ENCODE results near the gene NHSL1.

NHSL1 gene

DNA sequence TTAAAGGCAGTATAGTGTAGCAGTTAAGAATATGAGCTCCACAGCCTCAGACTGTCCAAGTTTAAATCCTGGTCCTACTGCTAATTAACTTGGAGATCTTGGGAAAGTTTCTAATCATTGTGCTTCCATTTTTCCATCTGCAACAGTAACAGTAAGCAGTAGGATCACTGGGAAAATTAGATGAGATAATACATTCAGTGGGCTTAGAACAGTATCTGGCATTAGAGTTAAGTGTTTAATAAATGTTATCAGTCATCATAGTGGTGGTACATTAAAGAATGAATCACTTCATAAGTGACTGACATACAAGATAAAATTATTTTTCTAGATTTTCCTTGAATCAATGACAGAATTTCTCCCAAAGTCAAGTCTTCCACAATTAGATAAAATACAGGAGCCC is 5.0 kb downstream of the NHSL1 start:
- no peak for DNase-seq

DNA sequence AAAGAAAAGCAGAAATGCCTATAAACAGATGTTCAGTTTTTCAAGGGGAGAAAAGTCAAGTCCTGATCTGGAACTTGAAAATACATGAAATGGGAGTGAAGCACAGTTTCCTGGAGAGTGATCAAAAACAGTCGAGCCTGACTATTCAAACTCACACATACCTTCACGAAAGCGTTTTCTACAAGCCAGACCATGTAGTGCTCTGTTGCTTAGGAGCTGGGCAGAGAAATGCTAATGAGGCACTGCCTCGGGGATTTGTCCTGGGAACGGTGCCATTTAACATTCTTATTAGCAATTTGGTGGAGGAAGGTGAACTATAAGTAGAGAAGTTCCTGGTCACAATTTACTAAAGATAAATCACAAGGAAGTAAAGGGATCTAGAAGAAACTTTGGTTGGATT is 5.9 kb downstream of the NHSL1 start:
- DNase-seq: no peak

DNA sequence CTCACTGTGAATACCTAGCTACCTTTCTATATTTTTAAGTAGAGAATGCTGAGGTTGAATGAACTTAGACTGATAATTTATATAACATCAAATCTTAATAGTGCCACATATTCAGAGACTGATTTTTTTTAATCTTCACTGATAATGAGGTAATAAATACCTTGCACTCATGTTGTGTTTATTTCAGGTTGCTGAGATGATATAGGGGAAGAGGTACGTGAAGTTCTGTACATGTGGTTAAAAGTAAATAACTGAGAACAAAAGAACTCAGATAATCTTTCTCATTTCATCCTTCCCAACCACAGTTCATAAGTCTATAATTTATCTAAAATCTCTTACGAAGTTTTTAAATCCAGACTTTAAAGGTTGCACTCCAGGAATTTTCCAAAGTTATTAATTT is 6.4 kb downstream of the NHSL1 start:
- no peak for DNase-seq

DNA sequence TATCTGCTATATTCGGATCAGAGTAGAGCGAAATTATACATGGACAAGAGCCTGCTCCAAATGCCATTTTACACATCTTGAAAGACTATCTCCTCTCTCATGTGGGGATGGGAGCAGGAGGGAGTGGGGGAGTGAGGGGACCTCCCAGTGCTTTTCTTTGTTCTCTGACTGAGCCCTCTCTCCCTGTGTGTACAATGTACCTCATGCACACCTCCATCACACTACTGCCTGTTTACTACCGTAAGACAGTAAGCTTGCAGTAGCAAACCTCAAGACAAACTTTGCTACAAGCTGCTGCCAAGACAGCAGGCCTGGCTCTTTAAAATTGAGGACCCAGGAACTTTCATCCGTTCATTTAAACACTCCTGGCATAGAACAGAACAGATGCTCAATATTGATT is 7.2 kb downstream of the NHSL1 start:
- no peak for DNase-seq

DNA sequence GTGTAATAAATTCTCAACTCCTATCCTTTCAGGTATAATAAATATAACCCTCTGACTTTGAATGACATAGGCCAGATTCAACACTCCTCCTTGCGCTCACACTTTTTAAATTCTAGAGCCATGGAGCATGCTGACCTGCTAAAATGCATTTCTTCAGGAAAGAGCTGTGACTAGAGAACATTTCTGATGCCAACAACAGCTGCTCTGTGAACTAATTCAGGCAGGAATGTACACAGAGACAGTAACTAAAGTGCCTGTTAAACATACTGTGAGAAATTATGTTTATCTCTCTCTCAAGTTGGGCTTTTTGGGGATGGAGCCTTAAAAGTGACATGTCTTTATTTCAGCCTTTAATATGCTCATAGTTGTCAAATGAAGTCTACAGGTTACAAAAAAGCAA is 8.3 kb downstream of the NHSL1 start:
- DNase-seq: no peak

DNA sequence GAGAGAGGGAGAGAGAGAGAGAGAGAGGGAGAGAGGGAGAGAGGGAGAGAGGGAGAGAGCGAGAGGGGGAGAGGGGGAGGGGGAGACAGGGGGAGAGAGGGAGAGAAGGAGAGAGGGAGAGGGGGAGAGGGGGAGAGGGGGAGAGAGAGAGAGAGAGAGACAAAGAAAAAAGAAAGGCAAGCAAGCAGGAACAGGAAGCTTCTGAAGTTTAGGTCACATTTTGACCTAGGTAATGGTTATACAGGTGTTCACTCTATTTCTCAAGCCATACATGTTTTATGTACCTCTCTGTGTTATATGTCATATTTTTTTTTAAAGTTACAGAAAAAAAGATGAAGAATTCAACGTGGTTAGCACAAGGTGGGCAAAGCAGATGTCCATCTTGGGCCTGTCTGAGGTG is 9.4 kb downstream of the NHSL1 start:
- DNase-seq: no peak

DNA sequence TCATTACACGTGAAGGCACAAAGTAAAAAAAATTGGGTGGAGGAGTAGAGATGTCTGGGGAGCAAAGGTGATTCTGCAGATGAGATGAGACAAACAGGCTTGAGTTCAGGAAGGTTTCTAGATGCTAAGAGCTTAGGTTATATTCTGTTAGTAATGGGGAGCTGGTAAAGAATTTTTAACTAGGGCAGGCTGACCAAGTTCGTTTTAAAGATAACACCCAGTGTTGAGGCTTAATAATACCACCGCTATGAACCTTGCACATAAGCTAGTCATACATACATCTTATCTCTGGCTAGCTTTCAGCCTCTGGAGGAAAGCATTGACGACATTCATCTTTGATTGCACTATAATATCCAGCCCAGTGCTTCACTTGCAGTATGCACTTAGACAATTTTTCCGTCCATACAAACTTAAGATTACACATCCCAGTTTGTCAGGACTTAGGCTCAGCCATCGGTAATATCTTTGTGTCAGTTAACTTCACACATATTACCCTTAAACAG is 12.1 kb downstream of the NHSL1 start:
- no peak for DNase-seq

DNA sequence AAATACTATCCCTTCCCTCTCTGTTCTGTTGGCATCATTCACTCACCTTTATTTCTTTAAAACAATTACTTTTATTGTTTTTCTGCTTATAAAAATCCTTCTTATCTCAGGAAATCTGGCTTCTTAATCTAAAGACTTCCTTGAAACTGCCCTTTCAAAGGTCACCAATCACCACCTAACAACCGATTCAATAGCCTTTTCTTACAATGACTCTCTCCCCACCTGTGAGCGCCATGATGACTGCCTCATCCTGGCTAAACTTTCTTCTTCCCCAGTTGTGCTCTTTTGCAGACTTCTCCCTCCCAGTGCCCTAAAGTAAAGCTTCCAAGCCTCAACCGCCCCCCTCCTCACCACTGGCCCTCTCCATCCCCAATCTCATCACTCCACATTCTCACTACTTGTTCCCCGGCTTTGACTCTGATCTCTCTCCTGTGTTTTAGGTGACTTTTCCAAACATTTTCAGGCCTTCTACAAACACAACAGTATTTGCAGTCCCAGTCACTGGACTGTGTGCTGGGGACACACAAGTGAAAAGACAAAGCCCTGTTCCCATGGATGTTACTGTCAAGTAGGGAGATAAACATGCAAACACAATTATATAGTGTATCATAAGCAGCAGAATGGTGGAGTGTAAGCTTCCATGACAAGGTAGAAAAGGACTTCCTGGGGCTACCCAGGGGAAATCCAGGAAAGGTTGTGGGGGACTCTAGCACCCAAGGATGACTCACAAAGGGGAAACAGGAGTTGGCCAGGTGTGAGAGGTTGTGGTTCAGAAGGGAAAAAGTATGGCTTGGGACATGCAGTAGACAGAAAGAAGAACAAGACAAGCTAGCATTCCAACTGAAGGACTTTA is 12.8 kb downstream of the NHSL1 start:
- no peak for DNase-seq

DNA sequence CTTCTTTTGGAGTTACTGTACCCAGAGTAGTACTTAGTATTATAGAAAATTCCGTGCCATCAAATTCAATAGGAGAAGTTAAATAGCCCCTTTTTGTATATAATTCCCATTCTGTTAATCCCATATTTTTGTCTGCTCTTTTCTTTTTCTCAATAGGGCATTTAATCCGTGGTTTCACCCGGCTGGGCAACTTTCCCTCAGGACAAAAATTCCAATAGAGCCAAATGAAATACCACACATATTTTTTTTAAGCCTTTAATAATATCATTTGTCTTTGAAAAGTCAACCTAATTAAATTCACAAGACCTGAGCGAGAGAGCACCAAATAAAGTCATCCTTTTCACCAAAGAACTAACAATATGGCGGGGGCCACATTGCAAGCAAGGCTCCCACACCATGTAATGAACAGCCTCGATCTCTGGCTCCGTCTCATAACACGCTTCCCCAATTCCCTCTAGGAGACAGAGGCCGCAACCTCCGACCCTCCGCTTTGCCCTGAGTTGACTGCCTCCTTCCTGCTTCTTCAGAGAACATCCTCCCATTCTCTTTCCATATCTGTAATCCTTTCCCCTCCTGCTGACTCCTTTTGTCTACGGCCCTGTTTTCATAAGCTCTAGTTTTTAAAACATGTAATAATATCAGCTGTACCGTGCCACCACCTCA is 13.6 kb downstream of the NHSL1 start:
- no peak for DNase-seq

DNA sequence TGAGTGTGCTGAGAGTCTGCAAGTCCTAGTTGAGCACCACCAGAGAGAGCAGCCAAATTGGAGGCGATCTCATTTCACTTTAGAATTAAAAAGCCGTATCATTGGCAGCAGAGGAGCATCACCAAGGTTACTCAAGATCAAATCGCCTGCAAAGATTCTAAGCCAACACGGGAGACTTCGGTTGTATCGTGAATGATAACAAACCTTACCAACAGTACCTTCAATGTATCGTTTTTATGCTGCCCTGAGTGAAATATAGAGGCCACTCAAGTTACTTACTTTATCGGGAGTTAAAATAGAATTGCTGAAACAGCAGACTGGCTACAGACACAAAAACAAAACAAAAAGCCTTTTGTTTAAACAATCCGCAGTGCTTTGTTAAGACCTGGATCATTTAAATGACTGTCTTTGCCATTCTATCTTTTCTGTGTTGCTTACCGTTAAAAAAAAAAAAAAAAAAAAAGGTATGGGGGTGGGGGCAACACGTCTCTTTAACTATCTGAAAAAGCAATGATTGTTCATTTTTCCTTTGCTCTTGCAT is 14.2 kb downstream of the NHSL1 start:
- DNase-seq: no peak

DNA sequence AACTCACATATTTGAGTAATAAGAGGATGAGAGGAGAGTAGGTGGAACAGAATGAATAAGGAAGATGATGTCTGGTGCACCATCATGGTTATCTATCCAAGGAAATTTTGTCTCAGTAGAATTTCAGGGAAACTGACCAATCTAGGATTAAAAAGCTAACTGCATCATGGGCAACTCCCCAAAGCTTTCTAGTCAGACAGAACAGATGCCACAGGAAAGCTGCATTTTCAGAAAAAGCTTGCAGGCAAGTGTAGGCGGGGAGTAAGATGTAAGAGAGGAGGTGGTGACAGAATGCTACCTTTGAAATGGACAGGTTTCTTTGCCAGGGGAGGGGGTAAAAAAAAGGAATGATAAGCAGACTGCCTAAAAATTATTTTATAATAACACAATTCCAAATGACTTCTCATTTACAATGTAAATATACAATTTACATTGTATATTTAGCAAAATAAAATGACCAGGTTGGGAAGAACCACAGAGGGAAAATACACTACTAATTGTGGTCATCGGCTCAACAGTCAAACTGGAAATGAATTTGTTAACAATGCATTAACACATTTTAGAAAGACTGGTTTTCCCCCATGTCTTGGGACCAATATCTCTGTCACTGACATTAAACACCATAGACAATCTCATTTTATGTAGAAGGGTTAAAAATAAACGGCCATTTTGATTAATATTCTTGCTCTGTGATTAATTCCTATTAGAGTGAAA is 15.1 kb downstream of the NHSL1 start:
- DNase-seq: no peak

DNA sequence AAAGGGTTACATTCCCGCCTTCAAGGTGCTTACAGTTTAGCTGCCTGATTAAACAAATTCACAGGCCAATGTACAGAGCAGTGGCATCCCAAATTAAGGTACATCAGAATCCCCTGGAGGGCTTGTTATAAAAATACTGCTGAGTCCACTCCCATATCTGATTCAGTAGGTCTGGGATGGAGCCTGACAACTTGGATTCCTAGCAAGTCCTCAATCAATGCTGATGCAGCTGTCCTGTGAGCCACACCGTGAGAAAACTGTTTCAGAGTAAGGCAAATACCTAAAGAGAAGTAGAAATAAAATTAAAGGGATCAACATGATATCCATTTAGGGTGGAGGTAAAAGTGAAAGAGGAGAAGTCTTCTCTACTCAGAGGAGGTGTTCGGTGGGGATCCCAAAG is 16.5 kb downstream of the NHSL1 start:
- no peak for DNase-seq

DNA sequence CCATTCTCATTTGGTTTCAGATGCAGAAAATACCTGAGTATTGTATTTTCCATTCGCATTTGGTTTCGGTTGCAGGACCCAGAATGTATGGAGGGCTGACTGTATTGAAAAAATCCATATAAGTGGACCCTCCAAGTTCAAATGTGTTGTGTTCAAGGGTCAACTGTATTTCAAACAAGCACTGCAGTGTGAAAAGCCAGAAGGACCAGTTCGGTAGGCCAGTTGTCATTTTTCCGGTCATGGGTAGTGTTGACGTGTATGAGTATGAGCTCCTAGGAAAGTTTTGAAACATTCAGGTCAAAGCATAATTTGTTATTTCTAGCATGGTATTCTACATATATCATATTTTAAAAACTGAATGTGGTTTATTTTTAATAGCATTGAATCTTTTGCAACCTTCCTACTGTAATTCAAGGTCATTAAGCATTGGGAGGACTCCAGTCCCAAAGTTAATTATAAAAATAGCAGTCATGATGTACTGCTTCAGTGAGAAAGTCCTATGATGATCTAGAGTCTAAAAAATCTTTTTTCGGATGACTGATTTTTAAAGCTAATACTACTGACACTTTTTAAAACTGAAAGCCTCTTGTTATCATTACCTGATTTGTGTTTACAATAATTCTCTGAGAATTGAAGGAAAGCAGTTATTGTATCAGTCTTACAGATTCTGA is 18.9 kb downstream of the NHSL1 start:
- no peak for DNase-seq

DNA sequence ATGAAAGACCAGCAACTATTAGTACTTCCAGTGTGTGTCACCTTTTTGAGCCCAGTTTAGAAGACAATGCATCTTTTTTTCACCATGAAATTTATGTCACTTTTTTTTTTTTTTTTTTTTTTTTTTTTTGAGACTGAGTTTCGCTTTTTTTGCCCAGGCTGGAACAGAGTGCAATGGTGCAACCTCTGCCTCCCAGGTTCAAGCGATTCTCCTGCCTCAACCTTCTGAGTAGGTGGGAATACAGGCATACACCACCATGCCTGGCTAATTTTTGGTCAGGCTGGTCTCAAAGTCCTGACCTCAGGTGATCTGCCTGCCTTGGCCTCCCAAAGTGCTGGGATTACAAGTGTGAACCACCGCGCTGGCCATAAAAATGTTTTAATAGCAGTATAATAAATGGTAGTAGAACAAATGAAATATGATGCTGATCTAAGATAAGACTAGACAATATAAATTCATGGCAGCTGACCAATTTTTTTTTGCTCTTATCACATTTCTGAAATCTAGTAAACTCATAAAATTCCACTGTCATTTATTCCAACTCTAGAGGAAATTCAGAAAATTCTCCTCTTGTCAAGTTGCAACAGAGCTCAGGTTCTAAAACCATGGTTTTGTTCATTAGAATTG is 21.3 kb downstream of the NHSL1 start:
- DNase-seq: no peak

DNA sequence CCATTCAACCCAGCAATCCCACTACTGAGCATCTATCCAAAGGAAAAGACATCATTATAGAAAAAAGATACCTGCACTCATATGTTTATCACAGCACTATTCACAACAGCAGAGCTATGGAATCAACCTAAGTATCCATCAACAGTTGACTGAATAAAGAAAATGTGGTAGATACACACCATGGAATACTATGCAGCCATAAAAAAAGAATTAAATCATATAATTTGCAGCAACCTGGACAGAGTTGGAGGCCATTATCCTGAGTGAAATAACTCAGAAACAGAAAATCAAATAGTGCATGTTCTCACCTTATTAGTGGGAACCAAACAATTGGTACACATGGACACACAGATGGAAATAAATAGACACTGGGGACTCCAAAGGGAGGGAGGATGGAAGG is 23.2 kb downstream of the NHSL1 start:
- DNase-seq: no peak

DNA sequence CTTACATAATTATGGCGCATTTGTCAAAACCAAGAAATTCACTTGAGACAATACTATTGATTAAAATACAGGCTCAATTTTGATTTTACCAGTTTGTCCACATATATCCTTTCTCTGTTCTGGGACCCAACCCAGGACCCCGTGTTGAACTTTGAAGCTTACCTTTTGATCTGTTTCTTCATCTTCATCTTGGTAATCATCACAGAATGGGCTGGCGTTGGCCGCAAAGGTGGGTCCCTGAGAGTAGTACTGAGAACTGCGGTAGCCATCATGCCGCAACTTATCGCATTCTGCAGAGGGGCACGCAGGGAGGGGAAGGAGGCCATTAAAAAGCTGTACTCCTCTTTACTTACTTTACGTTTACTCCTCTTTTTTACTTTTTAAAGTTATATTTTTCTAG is 26.1 kb downstream of the NHSL1 start:
- DNase-seq: no peak

DNA sequence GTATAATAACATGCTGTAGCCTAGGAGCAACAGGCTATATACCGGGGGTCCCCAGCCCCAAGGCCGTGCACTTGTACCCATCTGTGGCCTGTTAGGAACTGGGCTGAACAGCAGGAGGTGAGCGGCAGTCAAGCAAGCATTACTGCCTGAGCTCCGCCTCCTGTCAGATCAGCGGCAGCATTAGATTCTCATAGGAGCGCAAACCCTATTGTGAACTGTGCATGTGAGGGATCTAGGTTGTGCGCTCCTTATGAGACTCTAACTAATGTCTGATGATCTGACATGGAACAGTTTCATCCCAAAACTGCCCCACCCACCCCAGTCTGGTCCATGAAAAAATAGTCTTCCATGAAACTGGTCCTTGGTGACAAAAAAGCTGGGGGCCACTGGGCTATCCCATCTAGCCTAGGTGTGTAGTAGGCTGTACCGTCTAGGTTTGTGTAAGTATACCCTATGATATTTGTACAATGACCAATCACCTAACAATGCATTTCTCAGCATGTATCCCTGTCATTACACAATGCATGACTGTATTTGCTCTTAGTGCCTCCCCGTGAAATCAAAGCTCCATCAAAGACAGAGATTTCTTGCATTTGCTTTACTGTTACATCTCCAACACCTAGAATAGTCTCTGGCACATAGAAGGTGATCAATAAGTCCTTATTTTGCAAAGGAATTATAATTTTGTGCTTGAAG is 30.8 kb downstream of the NHSL1 start:
- no peak for DNase-seq

DNA sequence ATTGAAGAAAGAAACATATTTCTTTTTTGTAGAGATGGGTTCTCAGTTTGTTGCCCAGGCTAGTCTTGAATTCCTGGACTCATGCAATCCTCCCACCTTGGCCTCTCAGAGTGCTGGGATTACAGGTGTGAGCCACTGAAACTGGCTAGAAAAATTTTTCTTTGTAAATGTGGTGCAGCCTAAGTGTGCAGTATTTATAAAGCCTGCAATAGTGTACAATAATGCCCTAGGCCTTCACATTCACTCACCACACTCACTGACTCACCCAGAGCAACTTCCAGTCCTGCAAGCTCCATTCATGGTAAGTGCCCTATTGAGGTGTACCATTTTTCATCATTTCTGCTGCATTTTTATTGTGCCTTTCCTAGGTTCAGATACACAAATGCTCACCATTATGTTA is 31.4 kb downstream of the NHSL1 start:
- DNase-seq: no peak

DNA sequence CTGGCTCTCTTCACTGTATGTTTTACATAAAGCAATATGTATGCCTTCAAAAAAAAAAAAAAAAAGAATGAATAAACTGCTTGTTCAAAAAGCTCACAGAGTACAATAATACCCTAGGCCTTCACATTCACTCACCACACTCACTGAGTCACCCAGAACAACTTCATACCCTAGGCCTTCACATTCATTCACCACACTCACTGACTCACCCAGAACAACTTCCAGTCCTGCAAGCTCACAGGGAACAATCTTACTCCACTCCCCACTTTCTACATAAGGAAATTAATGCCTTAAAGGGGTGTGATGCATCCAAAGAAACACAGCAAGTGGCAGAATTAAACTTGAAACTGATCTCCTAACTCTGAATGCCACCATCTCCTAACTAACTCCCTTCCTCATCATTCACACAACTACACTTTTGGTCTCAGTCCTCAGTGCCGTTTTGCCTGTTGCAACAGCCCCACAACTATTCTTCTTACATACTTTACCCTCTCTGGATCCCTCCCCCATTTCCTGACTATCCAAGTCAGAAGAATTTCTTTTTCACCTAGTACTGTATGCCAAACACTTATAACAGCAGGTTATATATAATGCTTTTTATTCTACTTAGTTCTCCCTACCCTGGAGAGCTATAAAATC is 34.2 kb downstream of the NHSL1 start:
- DNase-seq: no peak

DNA sequence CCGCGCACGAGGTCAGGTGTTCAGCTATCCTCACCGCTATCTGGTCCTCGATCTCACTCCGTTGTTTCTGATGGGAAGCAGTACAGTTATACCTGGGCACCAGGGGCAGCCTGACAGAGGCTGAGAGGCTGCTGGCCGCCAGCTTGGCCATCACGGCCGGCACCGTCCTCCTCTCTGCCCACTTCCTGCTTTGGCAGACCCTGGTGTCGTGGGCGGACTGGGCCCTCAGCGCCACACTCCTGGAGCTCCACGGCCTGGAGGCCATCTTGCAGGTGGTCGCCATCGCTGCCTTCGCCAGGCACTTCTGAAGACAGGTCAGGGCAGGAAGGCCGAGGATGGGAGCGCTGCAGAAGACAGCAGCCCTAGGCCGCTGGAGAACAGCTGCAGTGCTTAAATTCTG is 35.2 kb downstream of the NHSL1 start:
- DNase-seq: no peak

DNA sequence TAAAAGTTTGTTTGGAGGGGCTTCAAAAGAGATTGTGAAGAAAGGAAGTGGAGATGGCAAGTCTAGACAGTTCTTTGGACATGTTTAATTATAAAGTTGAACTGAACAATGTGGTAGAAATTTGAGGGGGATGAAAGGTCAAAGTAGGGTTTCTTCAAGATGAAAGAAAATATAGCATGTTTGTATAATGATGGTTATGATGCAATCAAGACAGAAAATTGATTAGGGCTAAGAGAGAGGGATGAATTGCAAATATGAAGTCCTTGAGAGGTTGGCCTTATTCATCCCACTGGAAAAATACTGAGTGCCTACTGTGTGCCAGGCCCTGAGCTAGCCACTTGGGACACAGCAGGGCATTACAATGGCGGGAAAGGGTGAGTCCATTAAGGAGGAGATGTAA is 37.6 kb downstream of the NHSL1 start:
- DNase-seq: no peak

Data from NCI-H1930 (cell line).